Glomerular visceral epithelial cell (primary cell): Measurements from ENCODE around the gene SMAD7.

Experiments
- DNase-seq: peaks from one replicate; pipeline ENCODE4 v3.0.0-alpha.2; 2016; ENCODE audit errors: extremely low spot score

The SMAD7 gene

GRCh38 chr18:48986851-48987761 is 36.3 kb upstream of the SMAD7 start:
- DNase-seq: no peak

GRCh38 chr18:48985161-48985560 is 34.4 kb upstream of the SMAD7 start:
- no peak for DNase-seq

- peak; percentile 44 for DNase-seq
Observed at GRCh38 chr18:48983793-48984437, 33.1 kb upstream of the SMAD7 start.

GRCh38 chr18:48982266-48982665 is 31.5 kb upstream of the SMAD7 start:
- no peak for DNase-seq

- no peak for DNase-seq
Observed at GRCh38 chr18:48979944-48980890, 29.5 kb upstream of the SMAD7 start.

- DNase-seq: no peak
Observed at GRCh38 chr18:48977914-48978313, 27.1 kb upstream of the SMAD7 start.

GRCh38 chr18:48975817-48976649 is 25.3 kb upstream of the SMAD7 start:
- peak; percentile 79 for DNase-seq

- DNase-seq: no peak
Observed at GRCh38 chr18:48975120-48975816, 24.5 kb upstream of the SMAD7 start.

GRCh38 chr18:48974304-48975119 is 23.7 kb upstream of the SMAD7 start:
- no peak for DNase-seq

- DNase-seq: no peak
Observed at GRCh38 chr18:48973731-48974130, 23.0 kb upstream of the SMAD7 start.

GRCh38 chr18:48968412-48969215 is 17.8 kb upstream of the SMAD7 start:
- DNase-seq: no peak

- no peak for DNase-seq
Observed at GRCh38 chr18:48967545-48967944, 16.8 kb upstream of the SMAD7 start.

- DNase-seq: no peak
Observed at GRCh38 chr18:48966523-48966922, 15.8 kb upstream of the SMAD7 start.

- DNase-seq: no peak
Observed at GRCh38 chr18:48963586-48964470, 13.1 kb upstream of the SMAD7 start.

- no peak for DNase-seq
Observed at GRCh38 chr18:48962994-48963561, 12.3 kb upstream of the SMAD7 start.

GRCh38 chr18:48962252-48962993 is 11.7 kb upstream of the SMAD7 start:
- no peak for DNase-seq

GRCh38 chr18:48961547-48961946 is 10.8 kb upstream of the SMAD7 start:
- DNase-seq: peak; percentile 71
